GM03348 (cell line): ENCODE results near the gene SUPT20HL2.
"Not testable (repeated sequence)": the region's sequence is repeated elsewhere in the genome, so short reads cannot be mapped to it uniquely, and the experiment has no call there.

ENCODE experiments used
- DNase-seq: peaks from one replicate; pipeline ENCODE4 v3.0.0; 2012; ENCODE audit warnings: low spot score

Gene SUPT20HL2

GRCh38 chrX:24309580-24310374 is 4.1 kb downstream of the SUPT20HL2 start:
- DNase-seq = not testable (repeated sequence)

- DNase-seq = not testable (repeated sequence)
These were observed 5.1 kb downstream of the SUPT20HL2 start for GRCh38 chrX:24308803-24309202.

- DNase-seq = no peak
These were observed 7.4 kb downstream of the SUPT20HL2 start for GRCh38 chrX:24306440-24306839.

DNA sequence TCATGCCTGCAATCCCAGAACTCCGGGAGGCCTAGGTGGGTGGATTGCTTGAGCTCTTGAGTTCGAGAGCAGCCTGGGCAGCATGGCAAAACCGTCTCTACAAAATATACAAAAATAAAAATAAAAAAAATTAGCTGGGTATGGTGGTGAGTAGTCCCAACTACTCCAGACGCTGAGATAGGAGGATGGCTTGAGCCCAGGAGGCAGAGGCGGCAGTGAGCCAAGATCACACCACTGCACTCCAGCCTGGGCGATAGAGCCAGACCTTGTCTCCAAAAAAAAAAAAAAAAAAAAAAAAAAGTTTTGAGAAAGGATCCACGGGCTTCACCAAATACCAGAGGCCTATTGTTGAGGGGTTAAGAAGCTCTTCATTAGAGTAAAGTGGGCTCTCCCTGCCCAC is 8.0 kb downstream of the SUPT20HL2 start:
- DNase-seq = no peak

DNA sequence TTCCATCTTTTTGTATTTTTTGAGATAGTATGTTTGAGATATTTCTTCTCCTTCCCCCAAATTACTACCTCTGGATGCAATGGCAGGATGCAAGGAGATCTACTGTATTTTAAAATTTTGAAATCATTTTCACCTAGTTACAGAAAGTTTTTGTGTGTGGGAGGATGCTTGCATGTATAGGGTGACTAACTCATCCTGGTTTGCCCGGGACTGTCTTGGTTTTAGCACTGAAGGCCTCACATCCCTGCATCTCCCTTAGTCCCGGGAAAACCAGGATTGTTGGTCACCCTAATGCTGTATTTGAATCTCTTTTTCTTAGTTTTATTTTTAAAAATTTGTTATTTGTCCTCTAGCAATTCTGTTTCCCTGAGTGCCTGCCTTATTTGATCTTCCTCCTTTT is 12.1 kb downstream of the SUPT20HL2 start:
- no peak for DNase-seq

DNA sequence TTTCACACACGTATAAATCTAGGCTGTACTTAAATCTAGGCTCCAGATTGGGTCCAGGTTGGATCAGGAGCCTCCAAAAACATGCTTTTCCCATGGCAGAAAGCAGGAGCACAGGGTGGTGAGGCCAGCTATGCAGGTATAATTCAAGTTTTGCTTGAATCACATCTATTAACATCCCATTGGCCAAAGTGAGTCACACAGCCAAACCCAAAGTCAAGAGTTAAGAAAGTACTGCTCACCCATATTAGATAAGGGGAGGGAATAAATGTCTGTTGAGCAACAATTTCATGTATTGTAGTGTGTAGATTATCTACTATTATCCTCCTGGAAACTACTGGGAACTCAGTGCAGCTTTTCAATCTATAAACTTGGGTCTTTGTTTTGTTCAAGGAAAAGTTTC is 12.8 kb downstream of the SUPT20HL2 start:
- no peak for DNase-seq

DNA sequence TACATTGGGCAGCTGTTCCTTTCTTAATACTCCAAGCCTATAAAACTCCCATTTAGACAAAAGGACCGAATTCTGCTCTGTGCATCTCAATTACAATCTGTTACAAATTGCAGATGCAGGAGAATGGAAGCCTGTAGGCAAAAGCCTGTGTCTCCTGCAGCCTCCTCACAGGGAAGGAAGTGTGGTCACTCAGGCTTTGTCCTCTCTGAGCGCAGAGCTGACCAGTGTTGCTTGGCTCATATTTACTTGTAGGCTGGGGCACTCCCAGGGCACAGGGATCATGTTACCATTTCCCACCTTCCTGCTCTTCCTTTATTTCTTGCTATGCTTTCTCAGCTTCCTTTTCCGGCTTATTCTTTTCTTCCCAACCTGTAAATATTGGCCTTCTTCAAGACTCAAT is 15.7 kb downstream of the SUPT20HL2 start:
- no peak for DNase-seq

DNA sequence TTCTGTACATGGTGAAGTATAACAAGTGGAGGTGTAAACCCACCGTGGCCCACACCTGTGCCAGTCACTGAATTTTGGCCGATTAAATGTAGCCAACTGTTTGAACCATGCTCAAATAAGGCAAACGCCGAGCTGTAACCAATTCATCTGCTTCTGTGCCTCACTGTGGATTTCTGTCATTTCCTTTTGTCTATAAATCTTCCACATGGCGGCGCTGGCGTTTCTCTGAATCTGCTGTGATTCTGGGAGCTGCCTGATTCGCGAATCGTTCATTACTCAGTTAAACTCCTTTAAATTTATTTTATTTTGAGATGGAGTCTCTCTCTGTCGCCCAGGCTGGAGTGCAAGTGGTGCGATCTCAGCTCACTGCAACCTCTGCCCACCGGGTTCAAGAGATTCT is 19.2 kb downstream of the SUPT20HL2 start:
- no peak for DNase-seq

DNA sequence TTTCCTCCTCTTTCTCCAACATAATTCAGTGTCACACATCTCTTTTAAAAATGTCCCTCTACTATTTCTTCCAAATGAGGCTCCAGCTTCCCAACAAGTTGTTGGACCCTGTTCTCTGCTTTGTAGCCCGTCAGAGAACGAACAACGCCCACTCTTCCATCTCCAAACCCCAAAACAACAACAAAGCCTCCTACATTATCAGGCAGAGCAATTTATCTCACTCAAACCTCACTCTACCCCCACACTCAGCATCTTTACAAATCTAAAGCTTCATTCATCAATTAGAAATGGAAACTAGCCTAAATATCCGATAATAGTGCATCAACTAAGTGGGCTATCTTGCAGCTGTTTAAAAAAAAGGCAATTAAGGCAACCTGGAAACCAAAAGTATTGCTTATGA is 20.5 kb downstream of the SUPT20HL2 start:
- no peak for DNase-seq

GRCh38 chrX:24292353-24292752 is 21.5 kb downstream of the SUPT20HL2 start:
- DNase-seq = no peak

- no peak for DNase-seq
These were observed 28.8 kb downstream of the SUPT20HL2 start for GRCh38 chrX:24285082-24285481.

GRCh38 chrX:24283127-24283794 is 30.6 kb downstream of the SUPT20HL2 start:
- DNase-seq = no peak

GRCh38 chrX:24282381-24283126 is 31.3 kb downstream of the SUPT20HL2 start:
- peak; percentile 19 for DNase-seq

DNA sequence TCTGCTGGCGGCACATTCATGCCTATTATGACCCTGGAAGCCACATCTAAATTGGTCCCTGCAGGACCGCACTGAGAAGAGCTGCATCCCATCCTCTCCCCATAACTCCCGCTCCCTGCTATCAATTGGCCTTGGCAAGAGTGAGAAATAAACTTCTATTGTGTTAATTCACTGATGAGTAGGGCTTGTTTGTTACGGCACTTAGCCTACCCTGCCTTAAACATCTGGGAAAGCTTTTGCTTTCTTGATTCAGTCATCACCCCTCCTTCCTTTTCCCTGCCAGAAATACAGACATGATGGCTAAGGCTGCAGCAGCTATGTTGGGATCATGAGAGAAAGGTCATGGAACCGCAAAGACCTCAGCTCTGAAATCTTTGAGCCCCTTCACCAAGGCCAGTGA is 36.5 kb downstream of the SUPT20HL2 start:
- DNase-seq = no peak

GRCh38 chrX:24276015-24276414 is 37.9 kb downstream of the SUPT20HL2 start:
- DNase-seq = no peak

GRCh38 chrX:24271262-24271661 is 42.6 kb downstream of the SUPT20HL2 start:
- no peak for DNase-seq

- no peak for DNase-seq
These were observed 45.1 kb downstream of the SUPT20HL2 start for GRCh38 chrX:24268786-24269185.

DNA sequence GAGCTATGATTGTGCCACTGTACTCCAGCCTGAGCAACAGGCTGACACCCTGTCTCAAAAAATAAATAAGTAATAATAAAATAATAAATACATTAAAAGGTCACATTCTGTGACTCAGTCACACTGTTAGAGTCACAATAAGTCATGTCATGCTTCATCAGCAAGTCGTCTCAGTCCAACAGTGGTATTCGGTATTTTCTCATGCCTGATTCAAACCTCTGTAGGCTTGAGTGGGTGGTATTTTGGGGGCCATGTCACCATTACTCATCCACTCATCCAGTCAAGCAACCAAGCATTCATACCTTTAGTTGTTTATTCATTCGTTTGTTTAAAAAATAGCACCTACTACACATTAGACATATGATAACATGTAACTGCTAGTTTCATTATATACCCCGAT is 46.9 kb downstream of the SUPT20HL2 start:
- no peak for DNase-seq

DNA sequence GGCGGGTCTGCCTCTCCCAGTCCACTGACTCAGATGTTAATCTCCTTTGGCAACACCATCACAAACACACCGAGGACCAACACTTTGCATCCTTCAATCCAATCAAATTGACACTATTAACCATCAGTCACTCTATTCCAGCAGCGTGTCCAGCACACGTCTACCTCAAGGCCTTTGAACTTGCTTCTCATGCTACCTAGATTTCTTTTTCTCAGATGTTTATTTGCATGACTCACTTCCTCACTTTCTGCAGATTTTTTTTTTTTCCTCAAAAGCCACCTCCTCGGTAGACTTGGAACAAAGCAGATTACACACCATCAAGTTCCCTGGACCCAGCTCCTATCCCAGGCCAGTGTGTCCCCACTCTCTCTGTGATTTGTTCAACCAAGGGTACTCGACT is 49.5 kb downstream of the SUPT20HL2 start:
- DNase-seq = no peak

DNA sequence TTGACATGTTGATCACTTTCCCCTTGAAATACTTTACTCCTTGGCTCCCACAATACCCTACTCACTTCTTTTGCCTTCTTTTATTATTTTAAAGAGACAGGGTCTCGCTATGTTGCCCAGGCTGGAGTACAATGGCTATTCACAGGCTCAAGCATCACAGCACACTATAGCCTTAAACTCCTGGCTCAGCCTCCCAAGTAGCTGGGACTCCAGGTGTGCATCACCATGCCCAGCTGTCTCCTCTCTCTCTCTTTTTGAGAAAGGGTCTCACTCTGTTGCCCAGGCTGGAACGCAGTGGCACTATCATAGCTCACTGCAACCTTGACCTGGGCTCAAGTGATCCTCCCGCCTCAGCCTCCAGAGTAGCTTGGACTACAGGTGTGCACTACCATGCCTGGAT is 51.6 kb downstream of the SUPT20HL2 start:
- DNase-seq = no peak
